Activated CD4-positive, alpha-beta T cell treated with anti-CD3 and anti-CD28 coated beads, Interleukin-2, Interleukin-4, amounts not matched to agents 100 ng/mL and 50 ng/mL, durations not matched to agents 16 hours and 8 hours (primary cell): ENCODE results near the gene POTED.
"Not testable (repeated sequence)": the region's sequence is repeated elsewhere in the genome, so short reads cannot be mapped to it uniquely, and the experiment has no call there.

Experiments
- DNase-seq: peaks from one replicate; pipeline ENCODE4 v3.0.0-alpha.2; 2020; ENCODE audit warnings: low spot score

The POTED gene

GRCh38 chr21:13609477-13609876, at the start of gene POTED:
POTED (plus strand) TSS chr21:13609777; CDS start chr21:13610229, 452 bp downstream.
- not testable (repeated sequence) for DNase-seq

GRCh38 chr21:13650101-13650500, 40.5 kb downstream of the POTED start:
- not testable (repeated sequence) for DNase-seq

GRCh38 chr21:13651746-13652145, 42.2 kb downstream of the POTED start:
- not testable (repeated sequence) for DNase-seq
